NCI-H2196 (cell line): Measurements from ENCODE around the gene GALNT17.

Experiments
- DNase-seq: peaks from one replicate; lab custom pipeline; 2025; ENCODE audit not compliant: unreplicated experiment; lab: John Stamatoyannopoulos, UW

The GALNT17 gene

GRCh38 chr7:71329030-71329660, 197.2 kb downstream of the GALNT17 start:
- DNase-seq: no peak

GRCh38 chr7:71332207-71332606, 200.3 kb downstream of the GALNT17 start:
- no peak for DNase-seq

- no peak for DNase-seq
Measured at GRCh38 chr7:71334541-71334940, 202.6 kb downstream of the GALNT17 start.

GRCh38 chr7:71338866-71339265, 206.9 kb downstream of the GALNT17 start:
- DNase-seq: no peak

- no peak for DNase-seq
Measured at GRCh38 chr7:71339924-71340323, 208.0 kb downstream of the GALNT17 start.

GRCh38 chr7:71342202-71342601, 210.3 kb downstream of the GALNT17 start:
- no peak for DNase-seq

- DNase-seq: no peak
Measured at GRCh38 chr7:71343039-71343438, 211.1 kb downstream of the GALNT17 start.

GRCh38 chr7:71343892-71344291, 211.9 kb downstream of the GALNT17 start:
- no peak for DNase-seq

- no peak for DNase-seq
Measured at GRCh38 chr7:71345117-71345884, 213.4 kb downstream of the GALNT17 start.

GRCh38 chr7:71348821-71349681, 217.1 kb downstream of the GALNT17 start:
- DNase-seq: no peak

- no peak for DNase-seq
Measured at GRCh38 chr7:71349682-71350481, 217.9 kb downstream of the GALNT17 start.

- no peak for DNase-seq
Measured at GRCh38 chr7:71350680-71351079, 218.7 kb downstream of the GALNT17 start.

GRCh38 chr7:71354716-71355115, 222.8 kb downstream of the GALNT17 start:
- DNase-seq: no peak

GRCh38 chr7:71361451-71362032, 229.6 kb downstream of the GALNT17 start:
- DNase-seq: no peak

GRCh38 chr7:71362240-71362639, 230.3 kb downstream of the GALNT17 start:
- DNase-seq: no peak

- DNase-seq: no peak
Measured at GRCh38 chr7:71363223-71363622, 231.3 kb downstream of the GALNT17 start.

GRCh38 chr7:71363627-71364026, 231.7 kb downstream of the GALNT17 start:
- no peak for DNase-seq

- DNase-seq: no peak
Measured at GRCh38 chr7:71364551-71364950, 232.6 kb downstream of the GALNT17 start.

- no peak for DNase-seq
Measured at GRCh38 chr7:71372991-71373390, 241.0 kb downstream of the GALNT17 start.

GRCh38 chr7:71377062-71377461, 245.1 kb downstream of the GALNT17 start:
- DNase-seq: no peak

GRCh38 chr7:71377469-71377868, 245.5 kb downstream of the GALNT17 start:
- no peak for DNase-seq
